T-helper 1 cell (primary cell): ENCODE data around the gene SLC27A4.

ENCODE experiments used
- DNase-seq, 5 donors: peaks; one replicate each; pipeline ENCODE4 v3.0.0-alpha.2; 2012 to 2020

SLC27A4 gene

DNA sequence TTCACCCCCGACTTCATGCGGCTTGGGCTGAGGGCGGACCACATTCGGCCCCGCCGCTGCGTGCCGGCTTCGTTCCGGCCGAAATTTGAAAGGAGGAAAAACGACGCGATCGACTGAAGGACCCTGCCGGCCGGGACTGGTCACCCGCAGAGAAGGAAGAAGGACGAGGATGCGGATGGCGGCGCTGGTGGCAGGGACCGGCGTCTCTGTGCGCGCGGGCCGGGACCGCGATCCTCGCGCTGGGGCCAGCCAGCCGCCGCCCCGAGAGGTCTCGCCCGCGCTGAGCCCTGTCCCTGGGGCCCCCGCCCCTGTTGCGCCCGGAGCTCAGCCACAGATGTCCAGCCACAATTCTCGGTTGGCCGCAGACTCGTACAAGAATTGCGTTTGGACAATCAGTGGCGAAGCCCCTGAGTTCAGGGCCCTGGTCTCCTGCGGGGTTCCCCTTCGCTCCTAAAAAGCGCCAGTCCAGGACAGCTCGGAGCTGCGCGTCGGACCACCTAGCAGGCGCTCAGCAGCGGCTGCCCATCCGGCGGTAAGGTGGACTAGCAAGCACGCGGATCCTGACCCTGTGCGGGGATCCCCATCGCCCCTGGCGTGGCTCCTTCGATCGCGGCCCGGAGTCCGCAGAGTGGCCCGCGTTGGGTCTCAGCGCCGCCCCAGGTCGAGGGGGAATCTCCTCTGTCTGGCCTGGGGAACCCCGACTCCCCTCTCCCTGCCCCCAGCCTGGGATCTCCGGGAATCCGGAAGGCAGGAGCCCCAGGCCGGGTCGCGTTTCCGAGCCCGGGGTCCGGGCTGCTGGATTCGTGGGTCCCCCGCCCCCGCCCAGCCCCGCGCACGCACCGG lies 52.2 kb downstream of the SLC27A4 start:
- DNase-seq = no peak

- no peak for DNase-seq
These were observed 52.9 kb downstream of the SLC27A4 start for GRCh38 chr9:128393145-128393775.

GRCh38 chr9:128393970-128394369 lies 53.6 kb downstream of the SLC27A4 start:
- no peak for DNase-seq

DNA sequence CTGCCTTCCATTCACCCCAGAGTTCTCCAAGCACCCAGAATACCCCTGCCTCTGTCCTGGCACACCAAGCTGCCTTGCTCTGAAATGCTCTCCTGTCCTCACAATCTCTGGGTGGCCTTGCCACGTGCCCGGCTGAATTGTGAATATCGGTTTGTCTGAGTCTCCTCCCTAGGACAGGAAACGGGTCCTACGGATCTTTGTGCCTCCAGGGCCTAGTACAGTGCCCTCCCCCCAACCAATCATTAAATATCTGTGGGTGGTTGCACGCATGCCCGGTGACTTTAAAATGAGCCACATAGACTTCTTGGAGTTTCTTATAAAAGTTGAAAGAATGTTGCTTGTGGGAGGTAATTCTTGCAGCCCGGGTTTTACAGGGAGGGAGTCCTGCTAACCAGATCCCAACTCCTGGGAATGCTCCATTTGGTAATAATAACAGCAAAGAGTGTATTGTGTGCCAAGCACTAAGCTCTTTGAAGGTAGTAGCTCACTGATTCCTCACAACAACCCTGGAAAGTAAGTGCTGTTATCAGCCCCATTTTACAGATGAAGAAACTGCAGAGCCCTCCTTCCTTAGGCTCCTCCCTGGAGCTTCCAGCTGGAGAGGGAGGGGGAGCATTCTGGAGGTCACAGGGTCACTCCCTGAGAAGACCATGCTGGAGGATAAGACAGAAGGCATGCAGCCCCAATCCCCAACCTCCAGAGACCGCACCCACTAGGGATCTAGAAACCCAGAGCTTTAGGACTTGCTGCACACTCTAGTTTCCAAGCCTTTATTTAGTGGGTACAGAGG lies 54.2 kb downstream of the SLC27A4 start:
- no peak for DNase-seq

DNA sequence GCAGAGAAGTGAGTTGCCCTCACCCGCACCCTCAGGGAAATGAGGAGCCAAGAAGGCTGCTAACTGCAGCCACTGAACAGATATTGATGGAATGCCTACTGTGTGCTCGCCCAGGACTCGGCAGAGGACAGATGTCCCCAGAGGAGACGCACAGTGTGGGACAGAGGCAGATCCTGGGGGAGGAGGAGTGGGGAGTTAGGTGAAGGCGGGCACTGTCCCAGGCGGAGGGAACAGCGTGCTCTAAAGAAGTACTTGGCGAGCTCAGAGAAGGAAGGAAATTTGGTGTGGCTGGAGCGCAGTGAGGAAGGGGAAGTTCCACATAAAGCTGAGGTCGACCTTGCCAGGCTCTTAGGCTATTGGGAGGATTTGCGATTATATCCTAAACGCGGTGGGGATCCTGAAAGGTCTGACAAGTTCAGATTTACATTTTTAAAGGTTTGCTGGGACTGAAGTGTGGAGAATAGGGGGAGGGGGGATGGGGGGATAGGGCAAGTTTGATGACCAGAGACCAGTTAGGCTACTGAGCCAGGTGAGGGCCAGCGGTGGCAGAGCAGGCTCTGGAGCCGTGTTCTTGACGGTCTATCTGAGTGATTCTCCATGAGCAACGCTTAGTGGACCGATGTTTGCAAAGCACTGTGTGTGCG lies 56.8 kb downstream of the SLC27A4 start:
- no peak for DNase-seq

DNA sequence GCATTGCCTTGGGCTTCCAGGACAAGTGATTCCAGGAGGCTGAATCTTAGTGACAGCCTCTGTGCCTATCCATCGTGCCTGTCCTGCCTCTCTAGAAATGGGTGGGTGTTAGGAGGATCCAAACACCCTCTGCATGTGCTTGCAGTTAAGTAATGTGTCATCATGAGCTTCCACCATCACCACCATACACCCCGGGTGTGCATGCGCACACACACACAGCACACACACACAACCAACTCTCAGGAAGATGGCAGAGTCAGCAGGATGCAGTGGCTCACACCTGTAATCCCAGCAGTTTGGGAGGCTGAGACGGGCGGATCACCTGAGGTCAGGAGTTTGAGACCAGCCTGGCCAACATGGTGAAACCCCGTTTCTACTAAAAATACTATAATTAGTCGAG lies 57.5 kb downstream of the SLC27A4 start:
- no peak for DNase-seq

DNA sequence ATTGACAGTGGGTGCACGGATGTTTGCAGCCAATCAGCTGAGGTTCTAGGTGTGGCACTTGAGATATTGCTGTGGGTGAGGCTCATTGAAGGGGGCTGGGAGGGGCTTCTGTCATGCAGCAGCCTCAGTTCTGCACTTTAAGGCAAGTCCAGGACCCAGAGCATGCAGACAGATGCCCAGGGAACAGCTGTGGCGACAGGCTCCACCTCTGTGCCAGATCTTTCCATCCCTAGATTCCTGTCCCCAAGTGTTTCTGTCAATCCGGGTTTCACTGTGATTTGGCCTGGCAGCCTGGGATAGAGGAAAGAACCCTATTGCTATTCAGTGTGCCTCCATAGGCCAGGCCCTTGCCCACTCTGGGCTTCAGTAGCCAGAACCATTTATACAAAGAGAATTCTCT lies 59.5 kb downstream of the SLC27A4 start:
- no peak for DNase-seq

DNA sequence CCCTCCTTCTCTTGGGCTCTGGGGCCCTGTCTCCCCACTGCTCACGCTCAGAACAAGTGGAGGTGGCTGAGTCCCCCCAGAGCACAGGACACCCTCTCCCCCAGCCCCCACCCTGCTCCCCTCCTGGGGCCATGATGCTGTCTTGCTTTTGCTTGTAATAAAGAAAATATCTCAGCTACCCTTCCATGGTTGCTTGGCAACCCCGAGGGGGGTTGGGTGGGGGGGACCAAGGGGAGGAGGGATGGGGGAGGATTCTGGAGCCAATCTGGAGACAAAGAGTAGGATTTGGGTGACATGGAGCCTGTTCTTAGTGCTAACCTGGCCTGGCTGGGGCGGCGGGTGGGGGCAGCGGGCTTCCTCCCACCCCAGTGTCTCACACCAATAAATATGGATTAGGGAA lies 64.2 kb downstream of the SLC27A4 start:
- DNase-seq = no peak

DNA sequence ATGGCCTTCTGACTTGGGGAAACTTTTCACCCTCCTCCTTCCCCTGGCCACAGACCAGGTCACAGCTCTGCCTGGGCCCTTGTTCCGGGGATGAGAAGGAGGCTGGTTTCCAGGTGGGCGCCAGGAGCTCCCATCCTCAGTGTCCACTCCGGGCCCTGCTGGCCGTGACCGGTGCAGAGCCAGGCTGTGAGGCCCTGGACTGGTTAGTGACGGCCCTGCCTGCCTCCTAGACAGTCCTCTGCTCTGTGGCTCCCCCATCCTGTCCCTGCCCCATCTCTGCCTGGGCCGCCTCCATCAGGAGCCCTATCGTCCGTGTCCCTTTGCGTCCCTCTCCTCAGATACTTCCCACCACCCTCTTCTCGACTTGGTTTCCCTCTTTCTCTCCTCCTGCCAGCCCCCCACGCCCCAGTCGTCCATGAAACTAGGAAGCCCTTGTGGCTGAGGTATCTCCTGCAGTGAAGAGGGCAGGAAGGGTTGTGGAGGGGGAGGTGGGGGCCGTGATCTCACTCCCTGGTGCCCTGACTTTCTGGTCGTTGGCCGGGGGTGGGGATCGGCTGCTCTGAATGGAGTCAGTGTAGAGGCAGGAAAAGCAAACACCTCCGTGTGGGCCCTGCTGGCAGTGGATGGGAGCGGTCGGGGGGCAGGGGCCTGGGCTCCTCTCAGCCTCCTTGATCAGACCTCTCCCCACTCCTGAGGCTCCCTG lies 64.9 kb downstream of the SLC27A4 start:
- DNase-seq = no peak

- no peak for DNase-seq
These were observed 65.4 kb downstream of the SLC27A4 start for GRCh38 chr9:128405780-128406171.

DNA sequence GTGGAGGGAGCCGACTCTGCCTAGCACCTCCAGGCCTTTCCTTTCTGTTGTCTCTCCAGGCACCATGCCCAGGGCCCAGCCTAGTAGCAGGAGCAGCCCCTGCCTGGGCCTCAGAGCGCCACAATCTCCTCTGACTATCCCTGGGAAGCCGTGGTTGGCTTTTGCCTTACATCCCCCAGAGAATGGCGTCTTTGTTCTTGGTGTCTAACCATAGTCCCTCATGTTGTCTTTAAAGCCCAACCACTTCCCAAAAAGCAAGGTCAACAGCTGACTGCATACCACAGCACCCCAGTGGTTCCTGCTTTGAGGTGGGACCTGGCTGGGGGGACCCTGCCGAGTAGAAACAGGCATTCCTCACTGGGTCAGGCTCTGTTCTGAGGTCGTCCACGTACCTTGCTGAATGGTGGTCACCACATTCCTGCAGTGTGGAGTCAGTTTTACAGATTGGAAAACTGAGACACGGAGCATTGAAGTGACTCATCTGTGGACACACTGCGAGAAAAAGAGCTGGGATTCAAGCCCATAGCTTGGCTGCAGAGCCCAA lies 66.6 kb downstream of the SLC27A4 start:
- no peak for DNase-seq

DNA sequence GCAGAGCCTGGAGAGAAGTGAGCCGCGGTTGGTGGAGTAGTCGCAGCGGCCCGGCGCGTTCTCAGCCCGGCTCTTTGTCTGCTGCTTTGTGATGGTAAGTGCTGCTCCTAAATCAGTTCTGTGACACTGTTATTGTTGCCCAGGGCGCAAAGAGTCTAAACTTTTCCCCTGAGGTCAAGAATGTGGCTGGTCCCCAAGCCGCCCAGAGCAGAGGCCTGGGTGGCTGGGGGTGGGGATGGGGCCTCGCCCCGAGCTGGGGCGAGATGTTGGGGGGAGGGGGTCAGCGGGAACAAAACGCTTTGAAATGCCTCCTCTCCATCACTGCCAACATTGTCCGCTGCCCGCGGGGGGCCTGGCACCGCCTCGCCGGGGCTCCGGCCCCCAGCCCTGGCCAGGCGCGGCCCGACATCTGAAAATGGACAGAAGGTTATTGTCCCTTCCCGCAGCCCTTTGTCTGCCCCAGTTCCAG lies 68.7 kb downstream of the SLC27A4 start:
- no peak for DNase-seq

- no peak for DNase-seq
These were observed 69.1 kb downstream of the SLC27A4 start for GRCh38 chr9:128409450-128409849.

DNA sequence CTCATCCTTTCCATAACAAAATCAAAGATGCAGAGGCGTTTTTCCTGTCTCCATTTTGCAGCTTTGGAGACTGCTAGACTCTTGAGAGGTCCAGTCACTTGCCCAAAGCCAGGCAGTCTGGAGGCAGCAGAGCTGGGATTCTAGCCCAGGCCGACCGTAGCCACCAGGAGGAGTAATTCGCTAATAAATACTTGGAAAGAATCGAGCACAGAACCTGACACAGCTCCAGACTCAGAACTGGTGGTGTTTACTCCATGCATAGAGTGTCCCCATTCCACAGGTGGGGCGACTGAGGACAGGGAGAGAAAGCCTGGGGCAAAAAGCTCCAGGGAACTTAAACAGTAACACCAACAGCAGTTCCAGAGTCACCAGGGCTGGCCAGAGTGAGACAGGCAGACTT lies 69.7 kb downstream of the SLC27A4 start:
- no peak for DNase-seq
